Left renal cortex interstitium (tissue), 4 donors: ENCODE results near the gene ERC2. TPM values are rescaled to one million over a fixed set of nuclear protein-coding genes. Genes with fewer than 3 reads are reported as not detected.

Source experiments
- DNase-seq, 4 donors: peaks; one replicate each; pipeline ENCODE4 v3.0.0-alpha.2; 2013; ENCODE audit warnings: low read depth in 4 of 4, low spot score in 2 of 4, missing footprints in 1 of 4
- polyA plus RNA-seq, 4 donors: library from polyadenylated mRNA; unstranded; fragments of 120-200 nt; gene quantifications; one replicate each; pipeline ENCODE4 v1.2.1, GENCODE V29; 2013; ENCODE audit not compliant: insufficient read length in 4 of 4

The ERC2 gene
- polyA plus RNA-seq, 4 donors = 2.0 to 4.2 (median 3.8) TPM

- no peak for DNase-seq
Observed at GRCh38 chr3:55731741-55732140, 736.5 kb downstream of the ERC2 start.

DNA sequence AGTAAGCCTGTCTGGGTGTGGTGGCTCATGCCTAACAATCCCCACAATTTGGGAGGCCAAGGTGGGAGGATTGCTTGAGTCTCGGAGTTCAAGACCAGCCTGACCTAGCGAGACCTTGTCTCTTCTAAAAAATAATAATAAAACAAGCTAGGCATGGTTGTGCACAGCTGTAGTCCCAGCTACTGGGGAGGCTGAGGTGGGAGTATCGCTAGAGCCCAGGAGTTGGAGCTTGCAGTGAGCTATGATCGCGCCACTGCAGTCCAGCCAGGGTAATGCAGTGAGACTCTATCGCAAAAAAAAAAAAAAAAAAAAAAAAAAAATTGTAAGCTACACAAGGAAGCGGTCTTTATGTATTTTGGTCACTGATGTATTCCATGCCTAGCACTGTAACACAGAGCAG lies 738.7 kb downstream of the ERC2 start:
- DNase-seq = no peak

GRCh38 chr3:55728461-55729100 lies 739.7 kb downstream of the ERC2 start:
- no peak for DNase-seq

DNA sequence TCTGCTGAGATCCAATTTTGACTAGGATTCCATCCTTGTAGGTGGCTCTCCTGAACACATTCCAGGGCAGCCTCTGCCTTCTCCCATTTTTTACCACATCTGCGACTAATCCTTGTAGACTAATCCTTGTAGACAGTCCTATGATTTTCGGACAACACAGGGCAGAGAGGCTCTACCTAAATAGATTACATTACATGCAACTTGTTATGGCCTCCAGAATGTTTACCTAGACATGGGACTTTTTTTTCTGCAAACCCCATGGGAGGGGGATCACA lies 741.8 kb downstream of the ERC2 start:
- no peak for DNase-seq

- DNase-seq = no peak
Observed at GRCh38 chr3:55725681-55726500, 742.4 kb downstream of the ERC2 start.

GRCh38 chr3:55724821-55725220 lies 743.4 kb downstream of the ERC2 start:
- no peak for DNase-seq

DNA sequence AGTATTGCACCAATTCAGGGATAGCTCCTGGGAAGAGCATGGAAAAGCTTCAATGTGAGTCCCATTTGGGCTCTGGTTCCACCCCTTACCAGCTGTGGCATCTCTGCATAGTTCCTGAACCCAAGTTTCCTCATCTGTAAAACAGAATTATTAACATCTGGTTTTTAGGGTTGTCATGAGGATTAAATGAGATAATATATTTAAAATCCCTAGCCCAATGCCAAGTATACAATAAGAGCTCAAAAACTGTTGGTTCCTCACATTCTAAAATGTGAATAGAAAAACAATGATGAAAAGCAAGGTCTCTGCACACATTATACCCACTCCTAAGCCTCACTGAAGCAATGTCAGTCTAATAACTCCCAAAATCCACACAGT lies 743.9 kb downstream of the ERC2 start:
- DNase-seq = no peak

GRCh38 chr3:55723653-55724406 lies 744.4 kb downstream of the ERC2 start:
- no peak for DNase-seq

DNA sequence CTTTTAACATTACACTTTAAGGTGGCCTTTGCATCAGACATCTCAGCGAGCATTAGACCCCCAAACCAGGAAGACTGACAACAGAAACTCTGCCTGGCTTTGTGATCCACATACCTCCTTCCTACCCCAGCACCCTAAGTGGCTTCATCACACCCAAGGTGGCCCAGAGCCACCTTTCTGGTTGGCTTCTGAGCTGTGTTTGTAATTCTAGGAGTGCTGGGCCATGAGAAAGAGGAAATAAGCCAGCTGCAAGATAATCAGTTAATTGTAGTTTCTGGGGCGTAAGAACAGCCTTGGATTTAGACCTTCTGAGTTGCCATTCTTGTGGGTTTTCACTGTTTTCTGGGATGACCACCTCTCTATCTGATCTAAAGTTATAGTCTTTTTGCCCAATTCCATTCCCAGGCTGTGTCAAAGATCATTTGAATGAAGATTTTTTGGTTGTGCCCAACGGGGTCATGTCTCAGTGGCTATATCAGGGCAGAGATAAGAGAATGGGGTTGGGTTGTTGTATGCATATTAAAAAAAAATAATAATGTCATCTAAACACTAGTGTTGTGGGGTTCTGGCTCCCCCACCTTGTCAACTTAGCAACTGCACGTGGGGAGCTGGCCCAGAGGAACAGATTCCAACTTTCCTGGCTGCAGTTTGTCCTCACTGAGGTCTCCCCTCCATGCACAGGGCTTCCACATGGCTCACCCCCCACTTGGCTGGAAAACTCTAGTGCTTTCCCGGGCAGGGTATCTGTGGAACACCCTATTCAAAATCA lies 746.4 kb downstream of the ERC2 start:
- no peak for DNase-seq

DNA sequence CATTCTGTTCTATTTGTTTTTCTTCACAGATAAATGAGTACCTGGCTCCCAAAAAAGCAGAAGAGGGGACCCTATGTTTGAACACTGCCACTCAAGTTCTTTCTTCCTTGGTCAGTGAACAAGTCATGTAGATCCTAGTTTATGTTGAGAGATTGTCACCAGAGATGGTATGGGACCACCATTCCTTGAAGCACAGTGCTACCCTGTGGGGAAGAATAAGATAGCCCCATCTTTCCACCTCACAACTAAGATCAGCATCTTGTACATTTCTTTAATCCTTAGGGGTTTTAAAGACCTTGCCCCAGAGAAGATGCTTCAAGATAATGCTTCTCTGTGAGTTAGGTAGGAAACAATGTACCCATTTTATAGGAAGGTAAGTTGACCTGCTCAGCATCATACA lies 747.7 kb downstream of the ERC2 start:
- no peak for DNase-seq

DNA sequence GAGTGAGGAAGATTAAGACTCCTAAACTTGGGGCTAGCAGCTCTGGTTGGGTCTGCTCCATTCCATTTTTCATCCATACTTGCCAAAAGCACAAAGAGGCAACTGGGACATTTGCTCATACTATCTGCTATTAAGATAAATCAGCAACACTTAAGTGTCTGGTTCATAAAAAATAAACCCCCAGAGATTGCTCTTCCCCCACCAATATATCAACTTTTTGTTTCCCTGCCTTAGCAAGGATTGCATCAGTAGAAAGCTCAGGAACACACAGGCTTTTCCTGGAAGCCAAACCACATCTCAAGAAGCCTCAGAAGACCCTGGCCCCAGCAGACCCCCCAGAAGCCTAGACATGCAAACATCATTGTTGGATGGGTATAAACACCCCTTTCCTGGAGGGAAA lies 748.8 kb downstream of the ERC2 start:
- no peak for DNase-seq

GRCh38 chr3:55719006-55719405 lies 749.3 kb downstream of the ERC2 start:
- no peak for DNase-seq

DNA sequence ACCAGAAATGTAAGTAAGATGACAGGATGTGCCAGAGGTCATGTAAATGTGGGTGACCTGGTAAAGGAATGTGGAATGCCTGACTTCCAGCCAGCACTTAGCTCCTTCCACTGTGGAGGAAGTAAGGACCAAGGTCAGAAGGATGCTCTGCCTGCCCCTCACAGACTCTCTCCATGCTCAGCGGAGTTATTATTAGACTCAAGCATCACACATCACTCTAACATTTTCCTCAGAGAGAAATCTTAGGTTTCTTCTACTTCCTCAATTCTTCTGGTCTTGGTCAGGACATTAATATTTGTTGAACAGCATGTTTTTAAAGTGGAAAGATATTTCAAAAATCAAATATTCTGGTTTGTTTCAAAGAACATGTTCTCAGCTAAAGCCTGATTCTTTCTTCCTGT lies 749.7 kb downstream of the ERC2 start:
- no peak for DNase-seq

- DNase-seq = no peak
Observed at GRCh38 chr3:55718074-55718473, 750.2 kb downstream of the ERC2 start.

DNA sequence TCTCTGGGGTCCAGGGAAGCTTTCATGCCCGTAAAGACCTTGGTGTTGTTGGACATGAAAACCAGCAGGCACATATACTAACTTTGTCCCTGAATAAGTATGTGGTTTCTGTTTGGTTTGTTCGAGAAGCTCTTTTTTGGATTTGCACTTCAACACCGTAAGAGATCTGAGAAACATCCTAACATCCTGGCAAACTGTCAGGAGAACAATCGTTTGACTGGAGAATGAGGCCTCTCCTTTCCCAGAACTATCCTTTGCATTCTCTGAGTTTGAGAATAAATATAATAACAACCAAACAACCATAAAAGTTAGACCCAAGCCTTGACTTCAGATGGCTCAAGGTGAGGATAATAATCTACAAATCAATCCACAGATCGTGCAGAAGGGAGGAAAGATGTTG lies 750.8 kb downstream of the ERC2 start:
- DNase-seq = no peak

DNA sequence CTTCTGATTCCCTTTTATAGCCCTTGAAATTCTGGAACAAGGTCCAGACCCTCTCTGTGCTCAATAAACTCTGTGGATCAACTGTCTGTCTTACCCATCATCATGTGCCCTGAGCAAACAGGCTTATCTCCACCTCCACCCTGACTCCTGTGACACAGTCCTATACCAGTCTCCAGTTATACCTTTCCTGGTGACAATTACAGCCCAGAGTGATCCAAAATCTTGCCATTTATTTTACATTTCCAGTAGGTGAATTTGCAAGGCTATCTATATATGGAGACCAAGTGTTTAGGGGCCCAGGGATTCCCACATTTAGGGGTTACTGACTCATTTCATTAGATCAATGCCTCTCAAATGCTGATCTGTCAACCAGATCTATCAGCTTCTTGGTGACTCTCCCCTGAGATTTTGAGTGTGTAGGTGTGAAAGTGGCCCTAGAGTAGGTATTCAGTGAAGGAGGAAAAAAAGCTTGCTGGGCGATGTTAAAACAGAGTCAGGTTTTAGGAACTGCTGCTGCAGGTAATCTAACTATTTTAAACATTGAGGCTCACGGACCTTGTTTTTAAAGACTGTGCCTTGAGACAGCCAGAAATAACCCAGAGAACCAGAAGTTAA lies 751.5 kb downstream of the ERC2 start:
- no peak for DNase-seq

- no peak for DNase-seq
Observed at GRCh38 chr3:55716044-55716443, 752.2 kb downstream of the ERC2 start.

GRCh38 chr3:55714057-55714456 lies 754.2 kb downstream of the ERC2 start:
- no peak for DNase-seq

- DNase-seq = no peak
Observed at GRCh38 chr3:55711646-55712045, 756.6 kb downstream of the ERC2 start.

DNA sequence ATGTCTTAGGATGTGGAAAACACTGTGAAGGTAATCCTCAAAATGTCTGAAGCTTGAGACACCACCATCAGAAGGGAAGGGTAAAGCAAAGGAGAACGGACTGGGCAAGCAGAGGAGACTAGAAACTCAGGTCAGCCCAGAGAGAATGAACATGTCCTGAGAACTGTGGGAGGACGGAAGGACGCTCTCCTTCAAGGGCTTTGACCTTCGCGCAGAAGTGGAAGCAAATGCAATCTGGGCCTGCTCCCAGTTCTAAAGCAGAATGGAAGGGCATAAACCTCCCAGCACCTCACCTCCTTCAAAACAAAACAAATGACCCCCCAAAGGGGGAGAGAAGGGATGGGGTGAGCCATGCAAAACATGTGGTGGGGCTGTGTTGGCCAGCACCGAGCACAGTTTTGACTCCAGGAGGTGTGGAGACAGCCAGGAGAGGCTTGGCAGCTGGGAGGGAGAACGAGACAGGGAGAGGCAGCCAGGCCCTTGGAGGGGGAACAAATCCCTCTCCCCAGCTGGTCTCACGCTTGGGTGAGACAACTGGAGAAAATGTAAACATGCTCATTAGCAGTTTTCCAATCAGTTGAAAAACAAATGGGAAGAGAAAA lies 758.8 kb downstream of the ERC2 start:
- no peak for DNase-seq
